MM.1S (cell line): Measurements from ENCODE around the gene RASL10A.

ENCODE experiments used
- EZH2 ChIP-seq: fragments of 300-600 bp; sonication (generic); optimal IDR thresholded peaks from 2 replicates; pipeline ENCODE3; 2017; ENCODE audit warnings: low read depth, mild to moderate bottlenecking, antibody characterized with exemption, low read length, mixed read lengths
- EZH2phosphoT487 ChIP-seq: fragments of 300-600 bp; sonication (generic); IDR thresholded peaks from 2 replicates; pipeline ENCODE4 v1.6.1; 2018; ENCODE audit warnings: antibody characterized with exemption, low read length
- TF ChIP-seq, protein P1 (sequence below): fragments of 300-600 bp; sonication (generic); IDR thresholded peaks from 2 replicates; pipeline ENCODE4 v1.5.1; 2016; ENCODE audit warnings: antibody characterized with exemption, low read length, mixed read lengths

DNA sequence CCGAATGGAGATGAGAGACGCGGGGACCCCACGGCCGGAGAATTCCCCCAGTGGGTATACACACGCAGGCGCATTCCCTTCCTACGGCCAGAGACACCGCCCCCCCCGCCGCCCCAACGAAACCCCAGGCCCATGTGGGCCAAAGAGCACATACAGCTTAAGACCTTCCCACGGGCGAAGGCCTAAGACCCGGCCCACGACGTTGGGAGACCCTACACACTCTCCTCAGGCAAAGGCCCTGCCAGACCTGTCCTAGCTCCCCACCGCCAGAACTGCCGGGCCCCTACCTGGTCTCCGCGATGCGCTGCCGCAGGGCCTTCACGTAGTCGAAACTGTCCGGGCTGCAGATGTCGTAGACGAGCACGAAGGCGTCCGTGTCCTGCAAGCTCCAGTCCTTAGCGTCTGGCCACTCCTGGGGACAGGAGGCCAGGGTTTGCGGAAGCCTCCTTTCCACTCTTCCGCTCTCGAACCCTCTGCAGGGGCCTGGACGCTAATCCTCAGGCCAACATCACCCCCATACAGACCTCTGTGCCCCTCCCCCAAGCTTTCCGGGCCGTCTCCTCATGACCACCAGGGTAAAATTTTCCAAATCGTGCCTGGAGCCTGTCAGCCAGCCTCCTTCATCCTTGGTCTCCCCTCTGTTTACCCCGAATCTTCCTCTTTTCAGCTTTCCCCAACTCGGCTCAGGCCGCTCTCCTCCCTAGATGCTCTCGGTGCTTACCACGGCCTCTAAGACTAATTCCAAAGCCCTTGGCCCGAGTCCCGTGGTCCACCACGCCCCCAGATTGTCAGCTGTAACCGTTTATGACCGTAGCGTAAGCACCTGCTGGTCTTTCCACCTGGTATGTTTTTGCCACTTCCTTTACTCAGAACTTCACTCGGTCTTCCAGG is 1.7 kb downstream of the RASL10A start:
- TF ChIP-seq, protein P1, sequence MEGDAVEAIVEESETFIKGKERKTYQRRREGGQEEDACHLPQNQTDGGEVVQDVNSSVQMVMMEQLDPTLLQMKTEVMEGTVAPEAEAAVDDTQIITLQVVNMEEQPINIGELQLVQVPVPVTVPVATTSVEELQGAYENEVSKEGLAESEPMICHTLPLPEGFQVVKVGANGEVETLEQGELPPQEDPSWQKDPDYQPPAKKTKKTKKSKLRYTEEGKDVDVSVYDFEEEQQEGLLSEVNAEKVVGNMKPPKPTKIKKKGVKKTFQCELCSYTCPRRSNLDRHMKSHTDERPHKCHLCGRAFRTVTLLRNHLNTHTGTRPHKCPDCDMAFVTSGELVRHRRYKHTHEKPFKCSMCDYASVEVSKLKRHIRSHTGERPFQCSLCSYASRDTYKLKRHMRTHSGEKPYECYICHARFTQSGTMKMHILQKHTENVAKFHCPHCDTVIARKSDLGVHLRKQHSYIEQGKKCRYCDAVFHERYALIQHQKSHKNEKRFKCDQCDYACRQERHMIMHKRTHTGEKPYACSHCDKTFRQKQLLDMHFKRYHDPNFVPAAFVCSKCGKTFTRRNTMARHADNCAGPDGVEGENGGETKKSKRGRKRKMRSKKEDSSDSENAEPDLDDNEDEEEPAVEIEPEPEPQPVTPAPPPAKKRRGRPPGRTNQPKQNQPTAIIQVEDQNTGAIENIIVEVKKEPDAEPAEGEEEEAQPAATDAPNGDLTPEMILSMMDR, result no peak
- no peak for TF ChIP-seq EZH2
- TF ChIP-seq EZH2phosphoT487, result no peak
